Measurements from ENCODE around the gene SSBP4. TPM values are rescaled to one million over a fixed set of nuclear protein-coding genes. Genes with fewer than 3 reads are reported as not detected.

SSBP4 gene
- total RNA-seq, 1 donor from 2014 or later, result 60.7 TPM

DNA sequence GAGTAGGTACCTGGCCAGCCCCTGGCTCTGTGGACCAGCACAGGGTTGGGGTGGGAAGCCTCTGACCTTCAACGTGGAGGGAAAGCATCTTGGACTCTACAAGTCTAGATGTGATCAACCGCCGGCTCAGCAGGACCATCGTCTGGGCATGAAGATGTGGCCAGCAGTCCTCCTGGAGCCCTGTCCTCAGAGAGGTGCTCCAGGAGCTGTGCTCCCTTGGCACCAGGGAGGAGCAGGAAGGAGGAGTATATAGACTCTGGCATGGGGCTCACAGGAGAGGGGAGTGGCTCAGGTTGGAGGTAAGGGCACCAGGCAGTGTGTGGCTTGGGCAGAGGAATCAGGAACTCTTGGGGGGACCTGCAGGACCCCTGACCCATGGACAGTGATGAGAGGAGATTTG lies 37.1 kb downstream of the SSBP4 start:
- TF ChIP-seq, protein P1, sequence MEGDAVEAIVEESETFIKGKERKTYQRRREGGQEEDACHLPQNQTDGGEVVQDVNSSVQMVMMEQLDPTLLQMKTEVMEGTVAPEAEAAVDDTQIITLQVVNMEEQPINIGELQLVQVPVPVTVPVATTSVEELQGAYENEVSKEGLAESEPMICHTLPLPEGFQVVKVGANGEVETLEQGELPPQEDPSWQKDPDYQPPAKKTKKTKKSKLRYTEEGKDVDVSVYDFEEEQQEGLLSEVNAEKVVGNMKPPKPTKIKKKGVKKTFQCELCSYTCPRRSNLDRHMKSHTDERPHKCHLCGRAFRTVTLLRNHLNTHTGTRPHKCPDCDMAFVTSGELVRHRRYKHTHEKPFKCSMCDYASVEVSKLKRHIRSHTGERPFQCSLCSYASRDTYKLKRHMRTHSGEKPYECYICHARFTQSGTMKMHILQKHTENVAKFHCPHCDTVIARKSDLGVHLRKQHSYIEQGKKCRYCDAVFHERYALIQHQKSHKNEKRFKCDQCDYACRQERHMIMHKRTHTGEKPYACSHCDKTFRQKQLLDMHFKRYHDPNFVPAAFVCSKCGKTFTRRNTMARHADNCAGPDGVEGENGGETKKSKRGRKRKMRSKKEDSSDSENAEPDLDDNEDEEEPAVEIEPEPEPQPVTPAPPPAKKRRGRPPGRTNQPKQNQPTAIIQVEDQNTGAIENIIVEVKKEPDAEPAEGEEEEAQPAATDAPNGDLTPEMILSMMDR (IDR thresholded peaks at IDR 0.05; ENCODE audit: unreplicated experiment), result no peak
- H3K27me3 Mint-ChIP-seq (ENCODE audit: unreplicated experiment), result peaks cover 21% of the 10 kb centered on the region
- no peak overlapping the region for H3K4me3 Mint-ChIP-seq (ENCODE audit: unreplicated experiment)
- no peaks in the 10 kb centered on the region for H3K9me3 Mint-ChIP-seq (ENCODE audit: unreplicated experiment)
- H3K27ac Mint-ChIP-seq (ENCODE audit: unreplicated experiment), result no peak overlapping the region
- no peak for DNase-seq (ENCODE audit: low spot score)
- H3K36me3 Mint-ChIP-seq (ENCODE audit: low read depth, unreplicated experiment), result peaks cover 18% of the 10 kb centered on the region
- H3K4me1 Mint-ChIP-seq (ENCODE audit: unreplicated experiment), result no peaks in the 10 kb centered on the region

- no peak for DNase-seq (ENCODE audit: low spot score)
- Mint-ChIP-seq H3K9me3 (ENCODE audit: unreplicated experiment) (no peaks in the 10 kb centered on the region), H3K4me3 (ENCODE audit: unreplicated experiment) (no peak overlapping the region), H3K4me1 (ENCODE audit: unreplicated experiment) (no peaks in the 10 kb centered on the region), H3K36me3 (ENCODE audit: low read depth, unreplicated experiment) (peaks cover 18% of the 10 kb centered on the region), H3K27ac (ENCODE audit: unreplicated experiment) (no peak overlapping the region), H3K27me3 (ENCODE audit: unreplicated experiment) (peaks cover 19% of the 10 kb centered on the region)
- TF ChIP-seq, protein P1 (IDR thresholded peaks at IDR 0.05; ENCODE audit: unreplicated experiment), result no peak
These were observed 37.8 kb downstream of the SSBP4 start for GRCh38 chr19:18456974-18457373.

DNA sequence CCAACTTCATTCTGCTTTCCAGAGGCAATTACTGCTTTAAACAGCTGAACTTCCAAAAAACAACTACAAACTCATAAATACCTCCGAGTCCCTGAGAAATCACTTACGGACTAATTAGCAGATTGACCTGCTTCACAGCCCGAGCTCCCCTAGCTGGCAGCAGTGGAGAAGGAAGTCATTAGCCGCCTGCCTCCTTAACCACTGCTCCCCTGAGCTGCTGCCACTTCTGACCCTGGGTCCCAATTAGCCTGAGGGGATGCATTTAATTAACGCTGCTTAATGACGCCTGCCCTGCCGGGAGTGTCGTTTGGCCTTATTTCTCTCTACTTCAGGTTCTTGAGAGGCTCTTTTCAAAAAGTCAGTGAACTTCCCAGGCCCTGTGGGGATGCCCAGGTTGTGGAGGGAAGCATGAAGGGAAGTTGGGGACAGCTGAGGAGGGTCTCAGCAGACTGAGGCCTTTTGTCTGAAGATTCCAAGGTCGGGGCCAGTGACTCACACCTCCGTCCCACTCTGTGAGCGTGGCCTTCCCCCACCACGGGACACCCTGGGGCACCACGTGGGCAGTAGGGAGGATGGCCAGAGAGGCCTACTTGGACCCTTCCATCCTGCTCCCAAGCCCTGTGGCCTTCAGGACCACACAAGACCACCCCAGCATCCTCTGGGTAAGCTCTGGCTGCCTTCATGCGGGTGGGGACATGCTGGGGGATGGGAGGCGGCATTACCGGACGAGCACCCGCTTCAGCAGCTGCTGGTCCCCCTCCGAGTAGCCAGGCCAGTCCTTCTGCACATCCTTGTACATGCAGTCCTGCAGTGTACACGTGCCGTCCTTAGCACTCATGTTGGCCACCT lies 38.5 kb downstream of the SSBP4 start:
- H3K4me3 Mint-ChIP-seq (ENCODE audit: unreplicated experiment), result no peak overlapping the region
- no peak overlapping the region for H3K27ac Mint-ChIP-seq (ENCODE audit: unreplicated experiment)
- no peak for DNase-seq (ENCODE audit: low spot score)
- peaks cover 21% of the 10 kb centered on the region for H3K27me3 Mint-ChIP-seq (ENCODE audit: unreplicated experiment)
- peaks cover 20% of the 10 kb centered on the region for H3K36me3 Mint-ChIP-seq (ENCODE audit: low read depth, unreplicated experiment)
- TF ChIP-seq, protein P1 (IDR thresholded peaks at IDR 0.05; ENCODE audit: unreplicated experiment), result no peak
- H3K9me3 Mint-ChIP-seq (ENCODE audit: unreplicated experiment), result no peaks in the 10 kb centered on the region
- no peaks in the 10 kb centered on the region for H3K4me1 Mint-ChIP-seq (ENCODE audit: unreplicated experiment)

- no peak overlapping the region for H3K27ac Mint-ChIP-seq (ENCODE audit: unreplicated experiment)
- no peaks in the 10 kb centered on the region for H3K4me1 Mint-ChIP-seq (ENCODE audit: unreplicated experiment)
- no peak overlapping the region for H3K4me3 Mint-ChIP-seq (ENCODE audit: unreplicated experiment)
- H3K36me3 Mint-ChIP-seq (ENCODE audit: low read depth, unreplicated experiment), result peaks cover 15% of the 10 kb centered on the region
- H3K27me3 Mint-ChIP-seq (ENCODE audit: unreplicated experiment), result peaks cover 14% of the 10 kb centered on the region
- H3K9me3 Mint-ChIP-seq (ENCODE audit: unreplicated experiment), result no peaks in the 10 kb centered on the region
- TF ChIP-seq, protein P1 (IDR thresholded peaks at IDR 0.05; ENCODE audit: unreplicated experiment), result no peak
- DNase-seq (ENCODE audit: low spot score), result no peak
These were observed 41.7 kb downstream of the SSBP4 start for GRCh38 chr19:18460900-18461299.

DNA sequence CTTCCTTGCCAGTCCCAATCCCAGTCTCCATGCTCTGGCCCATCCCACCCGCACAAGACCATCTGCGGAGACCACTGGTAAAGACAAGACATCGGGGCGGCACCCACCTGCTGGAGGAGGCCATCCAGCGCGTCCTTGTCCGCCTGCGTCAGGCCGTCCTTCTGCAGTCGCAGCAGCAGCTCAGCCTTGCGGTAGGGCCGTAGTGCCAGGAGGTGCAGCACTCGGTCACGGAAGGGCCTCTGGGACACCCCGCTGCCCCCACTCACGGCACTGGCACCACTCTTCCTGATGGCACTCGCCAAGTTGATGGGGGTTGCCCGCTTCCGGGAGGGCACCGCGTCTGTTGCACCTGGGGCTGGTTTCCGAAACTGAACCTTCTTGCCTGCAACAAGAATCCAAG lies 42.3 kb downstream of the SSBP4 start:
- no peak overlapping the region for H3K4me3 Mint-ChIP-seq (ENCODE audit: unreplicated experiment)
- no peak overlapping the region for H3K27ac Mint-ChIP-seq (ENCODE audit: unreplicated experiment)
- H3K9me3 Mint-ChIP-seq (ENCODE audit: unreplicated experiment), result no peaks in the 10 kb centered on the region
- no peak for DNase-seq (ENCODE audit: low spot score)
- H3K27me3 Mint-ChIP-seq (ENCODE audit: unreplicated experiment), result peaks cover 11% of the 10 kb centered on the region
- H3K36me3 Mint-ChIP-seq (ENCODE audit: low read depth, unreplicated experiment), result peaks cover 9% of the 10 kb centered on the region
- TF ChIP-seq, protein P1 (IDR thresholded peaks at IDR 0.05; ENCODE audit: unreplicated experiment), result no peak
- no peaks in the 10 kb centered on the region for H3K4me1 Mint-ChIP-seq (ENCODE audit: unreplicated experiment)
